ENCODE results near the gene FAM107B. TPM values are rescaled to one million over a fixed set of nuclear protein-coding genes. Genes with fewer than 3 reads are reported as not detected.

FAM107B gene
- total and polyA plus RNA-seq, 10 of the 15 experiments (the other 5 are each of a cell fraction or from before 2014, with no cell fraction given) = 22.9 to 162 (median 86.6) TPM

DNA sequence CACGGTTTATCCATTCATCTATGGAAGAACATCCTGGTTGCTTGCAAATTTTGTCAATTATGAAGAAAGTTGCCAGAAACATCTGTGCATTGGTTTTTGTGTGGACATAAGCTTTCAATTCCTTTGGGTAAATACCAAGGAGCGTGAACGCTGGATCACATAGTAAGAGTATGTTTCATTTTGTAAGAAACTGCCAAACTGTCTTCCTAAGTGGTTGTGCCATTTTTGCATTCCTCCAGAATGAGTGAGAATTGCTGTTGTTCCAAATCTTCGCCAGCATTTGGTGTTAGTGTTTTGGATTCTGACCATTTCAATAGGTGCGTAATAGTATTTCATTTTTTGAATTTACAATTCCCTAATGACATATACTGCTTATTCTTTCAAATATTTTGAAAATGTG, 288.7 kb downstream of the FAM107B start:
- H3K36me3 ChIP-seq (ENCODE audit: control insufficient read depth in 2 of 2, insufficient read depth in 2 of 2, low read length in 1 of 2) = no peaks in the 10 kb centered on the region
- POLR2A ChIA-PET = no interaction called here
- ATAC-seq (no peak), FAIRE-seq (no peak), DNase-seq (ENCODE audit: low read depth, low spot score) (no peak)
- CTCF ChIA-PET = no interaction called here
- RAD21 ChIA-PET (ENCODE audit: unreplicated experiment) = no interaction called here
- no peak overlapping the region for H2AFZ ChIP-seq (ENCODE audit: control insufficient read depth, low read depth, low read length)
- TF ChIP-seq CEBPB (IDR thresholded peaks at IDR 0.05; ENCODE audit: borderline replicate concordance in 1 of 2, low read depth in 2 of 2, low read length in 2 of 2) (no peak), BCL11A (IDR thresholded peaks at IDR 0.05; ENCODE audit: low read depth, low read length) (no peak), BACH1 (IDR thresholded peaks at IDR 0.05; ENCODE audit: borderline replicate concordance) (no peak), MTA2 (IDR thresholded peaks at IDR 0.05; ENCODE audit: low read depth) (no peak), EGR1 (IDR thresholded peaks at IDR 0.05; ENCODE audit: borderline replicate concordance in 1 of 2, low read depth in 2 of 2, low read length in 2 of 2) (no peak), SREBF1 (IDR thresholded peaks at IDR 0.05; ENCODE audit: low read length) (no peak), ATF7 (IDR thresholded peaks at IDR 0.05; ENCODE audit: low read depth) (no peak), TAF1 (IDR thresholded peaks at IDR 0.05; ENCODE audit: borderline replicate concordance, low read depth, low read length) (no peak), ETV6 (conservative IDR thresholded peaks at IDR 0.05 in 1 of 2, IDR thresholded peaks at IDR 0.05 in 1 of 2; ENCODE audit: borderline replicate concordance in 1 of 2, low read depth in 1 of 2) (no peak), YBX1 (IDR thresholded peaks at IDR 0.05) (no peak), SMC3 (IDR thresholded peaks at IDR 0.05; ENCODE audit: borderline replicate concordance, low read length) (no peak), SRF (IDR thresholded peaks at IDR 0.05; ENCODE audit: low read depth in 2 of 2, low read length in 2 of 2) (no peak), NFXL1 (IDR thresholded peaks at IDR 0.05; ENCODE audit: borderline replicate concordance) (no peak), RCOR1 (conservative IDR thresholded peaks at IDR 0.05; ENCODE audit: low read depth, low read length) (no peak), MYB (IDR thresholded peaks at IDR 0.05; ENCODE audit: borderline replicate concordance, low read depth, low read length) (no peak)
- TF ChIP-seq, protein P1, sequence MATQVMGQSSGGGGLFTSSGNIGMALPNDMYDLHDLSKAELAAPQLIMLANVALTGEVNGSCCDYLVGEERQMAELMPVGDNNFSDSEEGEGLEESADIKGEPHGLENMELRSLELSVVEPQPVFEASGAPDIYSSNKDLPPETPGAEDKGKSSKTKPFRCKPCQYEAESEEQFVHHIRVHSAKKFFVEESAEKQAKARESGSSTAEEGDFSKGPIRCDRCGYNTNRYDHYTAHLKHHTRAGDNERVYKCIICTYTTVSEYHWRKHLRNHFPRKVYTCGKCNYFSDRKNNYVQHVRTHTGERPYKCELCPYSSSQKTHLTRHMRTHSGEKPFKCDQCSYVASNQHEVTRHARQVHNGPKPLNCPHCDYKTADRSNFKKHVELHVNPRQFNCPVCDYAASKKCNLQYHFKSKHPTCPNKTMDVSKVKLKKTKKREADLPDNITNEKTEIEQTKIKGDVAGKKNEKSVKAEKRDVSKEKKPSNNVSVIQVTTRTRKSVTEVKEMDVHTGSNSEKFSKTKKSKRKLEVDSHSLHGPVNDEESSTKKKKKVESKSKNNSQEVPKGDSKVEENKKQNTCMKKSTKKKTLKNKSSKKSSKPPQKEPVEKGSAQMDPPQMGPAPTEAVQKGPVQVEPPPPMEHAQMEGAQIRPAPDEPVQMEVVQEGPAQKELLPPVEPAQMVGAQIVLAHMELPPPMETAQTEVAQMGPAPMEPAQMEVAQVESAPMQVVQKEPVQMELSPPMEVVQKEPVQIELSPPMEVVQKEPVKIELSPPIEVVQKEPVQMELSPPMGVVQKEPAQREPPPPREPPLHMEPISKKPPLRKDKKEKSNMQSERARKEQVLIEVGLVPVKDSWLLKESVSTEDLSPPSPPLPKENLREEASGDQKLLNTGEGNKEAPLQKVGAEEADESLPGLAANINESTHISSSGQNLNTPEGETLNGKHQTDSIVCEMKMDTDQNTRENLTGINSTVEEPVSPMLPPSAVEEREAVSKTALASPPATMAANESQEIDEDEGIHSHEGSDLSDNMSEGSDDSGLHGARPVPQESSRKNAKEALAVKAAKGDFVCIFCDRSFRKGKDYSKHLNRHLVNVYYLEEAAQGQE (IDR thresholded peaks at IDR 0.05; ENCODE audit: low read depth, low read length) = no peak
- TF ChIP-seq, protein P2, sequence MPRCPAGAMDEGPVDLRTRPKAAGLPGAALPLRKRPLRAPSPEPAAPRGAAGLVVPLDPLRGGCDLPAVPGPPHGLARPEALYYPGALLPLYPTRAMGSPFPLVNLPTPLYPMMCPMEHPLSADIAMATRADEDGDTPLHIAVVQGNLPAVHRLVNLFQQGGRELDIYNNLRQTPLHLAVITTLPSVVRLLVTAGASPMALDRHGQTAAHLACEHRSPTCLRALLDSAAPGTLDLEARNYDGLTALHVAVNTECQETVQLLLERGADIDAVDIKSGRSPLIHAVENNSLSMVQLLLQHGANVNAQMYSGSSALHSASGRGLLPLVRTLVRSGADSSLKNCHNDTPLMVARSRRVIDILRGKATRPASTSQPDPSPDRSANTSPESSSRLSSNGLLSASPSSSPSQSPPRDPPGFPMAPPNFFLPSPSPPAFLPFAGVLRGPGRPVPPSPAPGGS (IDR thresholded peaks at IDR 0.05; ENCODE audit: borderline replicate concordance, insufficient read depth, low read depth, low read length, poor library complexity, severe bottlenecking) = no peak
- no peaks in the 10 kb centered on the region for H3K4me1 ChIP-seq (ENCODE audit: control insufficient read depth, insufficient read depth, low read length)
- no peaks in the 10 kb centered on the region for H3K79me2 ChIP-seq (ENCODE audit: control insufficient read depth, insufficient read depth, low read length)
- SMC1A ChIA-PET (ENCODE audit: uncharacterized antibody, unreplicated experiment) = no interaction called here
- peaks cover 2% of the 10 kb centered on the region in 2 experiments; a peak in 2 of 4 replicates for H3K27me3 ChIP-seq (replicated peaks in 1 of 2; ENCODE audit: control insufficient read depth in 2 of 2, insufficient read depth in 2 of 2, low read length in 1 of 2)
- BruUV-seq (replicated peaks) = no TSS peak
- H3K4me3 ChIP-seq = no peak overlapping the region
- no peak overlapping the region for H3K9ac ChIP-seq (ENCODE audit: control insufficient read depth, insufficient read depth, low read length)
- in situ Hi-C loops (cut with MboI) (no loop called here), intact Hi-C loops (cut with micrococcal nuclease; ENCODE audit: unreplicated experiment) (no loop called here)
- no peak overlapping the region for H3K27ac ChIP-seq (ENCODE audit: control insufficient read depth, insufficient read depth)
- H3K4me2 ChIP-seq (ENCODE audit: control insufficient read depth, insufficient read depth) = no peak overlapping the region
- 75% methylated on average over 5 of the region's 5 CpGs for WGBS (ENCODE audit: insufficient coverage, insufficient replicate concordance, low lambda C conversion rate, missing lambda C conversion rate)
- H3K9me3 ChIP-seq (replicated peaks; ENCODE audit: control insufficient read depth, insufficient read depth, low read length) = no peaks in the 10 kb centered on the region; the same call in 2 of the 3 replicates
- no peaks in the 10 kb centered on the region for H4K20me1 ChIP-seq (ENCODE audit: control insufficient read depth, insufficient read depth)

Data from GM12878 (cell line).